NCI-H146 (cell line): ENCODE data around the gene KYAT1.

Source experiments
- DNase-seq: peaks from one replicate; lab custom pipeline; 2025; lab: John Stamatoyannopoulos, UW

The KYAT1 gene

DNA sequence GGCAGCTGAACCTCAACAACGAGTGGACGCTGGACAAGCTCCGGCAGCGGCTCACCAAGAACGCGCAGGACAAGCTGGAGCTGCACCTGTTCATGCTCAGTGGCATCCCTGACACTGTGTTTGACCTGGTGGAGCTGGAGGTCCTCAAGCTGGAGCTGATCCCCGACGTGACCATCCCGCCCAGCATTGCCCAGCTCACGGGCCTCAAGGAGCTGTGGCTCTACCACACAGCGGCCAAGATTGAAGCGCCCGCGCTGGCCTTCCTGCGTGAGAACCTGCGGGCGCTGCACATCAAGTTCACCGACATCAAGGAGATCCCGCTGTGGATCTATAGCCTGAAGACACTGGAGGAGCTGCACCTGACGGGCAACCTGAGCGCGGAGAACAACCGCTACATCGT, 26.6 kb upstream of the KYAT1 start:
- DNase-seq = no peak

DNA sequence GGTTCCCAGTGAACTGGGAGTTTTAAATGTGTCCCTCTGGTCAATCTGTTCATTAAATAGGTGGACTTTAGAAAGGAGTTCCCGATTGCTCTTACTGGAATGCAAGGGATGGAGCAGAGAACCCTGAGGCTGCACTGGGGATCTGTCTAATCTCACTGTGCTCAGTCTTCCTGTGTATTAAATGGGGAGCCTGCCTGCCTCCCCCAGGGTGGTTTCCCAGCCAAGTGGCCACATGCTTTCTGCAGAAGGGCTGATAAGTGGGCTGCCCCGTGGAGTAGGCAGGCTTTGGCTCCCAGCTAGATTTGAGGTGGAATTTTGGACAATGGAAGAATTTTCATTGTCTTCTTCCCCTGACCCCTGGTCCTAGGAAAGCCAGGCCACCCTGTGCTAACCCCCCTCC, 25.0 kb upstream of the KYAT1 start:
- no peak for DNase-seq

DNA sequence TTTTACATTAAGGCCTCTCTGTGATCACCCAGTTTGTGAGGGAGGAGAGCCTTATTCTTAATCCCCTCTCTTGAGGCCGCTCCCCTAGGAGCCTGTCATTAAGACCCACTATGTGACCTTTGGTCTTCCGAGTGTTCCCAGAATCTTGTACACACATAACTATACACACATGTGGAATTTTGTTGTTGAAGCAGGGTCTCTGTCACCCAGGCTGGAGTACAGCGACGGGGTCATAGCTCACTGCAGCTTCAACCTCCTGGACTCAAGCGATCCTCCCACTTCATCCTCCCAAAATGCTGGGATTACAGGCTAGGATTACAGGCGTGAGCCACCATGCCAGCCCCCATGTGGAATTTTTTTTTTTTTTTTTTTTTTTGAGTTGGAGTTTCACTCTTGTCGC, 24.2 kb upstream of the KYAT1 start:
- no peak for DNase-seq

DNA sequence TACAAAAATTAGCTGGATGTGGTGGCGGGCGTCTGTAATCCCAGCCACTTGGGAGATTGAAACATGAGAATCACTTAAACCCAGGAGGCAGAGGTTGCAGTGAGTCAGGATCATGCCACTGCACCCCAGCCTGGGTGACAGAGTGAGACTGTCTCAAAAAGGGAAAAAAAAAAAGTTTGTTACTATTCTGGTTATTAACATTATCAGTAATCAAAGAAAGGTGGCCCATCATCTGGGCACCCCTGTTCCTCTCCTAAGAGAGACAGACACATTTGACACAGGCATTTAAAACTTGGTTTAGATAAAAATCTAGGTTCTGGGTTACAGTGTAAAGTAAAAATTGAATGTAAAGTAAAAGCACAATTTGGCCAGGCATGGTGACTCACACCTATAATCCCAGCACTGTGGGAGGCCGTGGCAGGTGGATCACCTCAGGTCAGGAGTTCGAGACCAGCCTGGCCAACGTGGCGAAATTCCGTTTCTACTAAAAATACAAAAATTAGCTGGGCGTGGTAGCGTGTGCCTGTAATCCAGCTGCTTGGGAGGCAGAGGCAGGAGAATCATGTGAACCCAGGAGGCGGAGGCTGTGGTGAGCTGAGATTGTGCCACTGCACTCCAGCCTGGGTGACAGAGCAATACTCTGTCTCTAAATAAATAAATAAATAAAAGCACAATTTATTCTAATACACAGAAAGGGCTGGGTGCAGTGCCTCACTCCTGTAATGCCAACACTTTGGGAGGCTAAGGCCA, 22.3 kb upstream of the KYAT1 start:
- DNase-seq = no peak

DNA sequence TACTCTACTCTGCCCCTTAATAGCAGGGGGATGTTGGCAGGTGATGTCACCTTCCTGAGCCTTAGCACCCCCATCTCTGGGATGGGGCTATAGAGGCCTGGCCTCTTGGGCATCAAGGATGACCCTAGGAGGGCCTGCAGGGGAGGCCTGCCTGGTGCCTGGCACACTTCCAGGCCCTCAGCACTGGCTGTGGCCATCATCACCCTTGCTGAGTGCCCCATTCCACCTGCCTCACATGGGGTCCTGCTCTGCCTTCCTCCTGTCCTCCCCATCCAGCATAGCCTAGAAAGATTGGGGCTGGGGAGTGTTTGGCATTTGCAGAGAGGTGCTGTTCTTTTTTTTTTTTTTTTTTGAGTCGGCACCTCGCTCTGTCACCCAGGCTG, 21.3 kb upstream of the KYAT1 start:
- no peak for DNase-seq

DNA sequence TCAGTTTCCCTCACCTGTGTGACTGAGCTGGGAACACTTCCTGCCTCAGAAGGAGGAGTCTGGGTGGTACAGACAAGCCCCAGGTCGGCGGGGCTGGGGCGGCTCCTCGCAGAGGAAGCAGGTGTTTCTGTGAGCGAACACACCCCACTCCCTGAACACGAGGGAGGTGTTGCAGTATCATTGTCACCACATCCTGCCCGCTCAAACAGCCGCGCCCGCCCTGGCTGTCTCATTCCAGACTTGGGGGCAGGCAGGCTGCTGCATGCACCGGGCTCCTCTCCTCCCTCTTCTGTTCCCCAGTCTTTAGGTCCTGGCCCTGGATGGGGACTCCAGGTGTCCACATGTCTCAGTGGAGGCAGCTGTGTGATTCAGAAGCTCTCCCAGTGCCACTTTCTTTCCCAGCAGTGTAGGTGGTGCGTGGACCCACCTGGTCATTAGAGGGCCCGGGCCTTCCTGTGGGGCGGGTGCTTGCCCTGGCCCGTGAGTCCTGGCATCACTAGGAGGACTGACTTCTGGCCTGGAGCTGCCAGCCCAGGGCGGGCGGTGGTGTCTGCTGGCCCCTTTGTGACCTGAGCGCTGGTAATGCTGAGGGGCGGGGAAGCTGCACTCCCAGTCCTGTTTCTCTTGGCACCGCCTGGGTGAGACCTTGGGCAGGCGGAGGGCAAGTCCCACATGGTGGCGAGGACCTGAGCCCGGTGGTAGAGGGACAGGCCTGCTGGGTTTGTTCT, 20.8 kb upstream of the KYAT1 start:
- DNase-seq = no peak

DNA sequence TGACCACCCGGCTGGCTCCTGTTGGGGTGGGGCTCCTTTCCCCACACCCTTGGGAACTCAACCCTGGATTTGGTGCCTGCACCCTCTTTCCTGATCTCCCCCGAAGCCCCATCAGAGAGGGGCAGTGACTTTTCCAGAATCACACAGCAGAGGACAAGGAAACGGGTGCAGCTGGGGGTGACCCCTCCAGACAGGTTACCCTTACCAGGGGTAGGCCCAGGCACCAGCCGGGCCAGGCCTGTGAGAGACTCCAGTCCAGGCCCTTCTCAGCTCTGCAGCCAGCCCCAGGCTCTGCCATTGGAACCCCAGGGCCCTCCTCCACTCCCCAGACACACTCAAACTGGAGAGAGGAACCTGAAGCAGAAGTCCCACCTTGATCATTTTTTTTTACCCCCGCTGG, 20.1 kb upstream of the KYAT1 start:
- no peak for DNase-seq

DNA sequence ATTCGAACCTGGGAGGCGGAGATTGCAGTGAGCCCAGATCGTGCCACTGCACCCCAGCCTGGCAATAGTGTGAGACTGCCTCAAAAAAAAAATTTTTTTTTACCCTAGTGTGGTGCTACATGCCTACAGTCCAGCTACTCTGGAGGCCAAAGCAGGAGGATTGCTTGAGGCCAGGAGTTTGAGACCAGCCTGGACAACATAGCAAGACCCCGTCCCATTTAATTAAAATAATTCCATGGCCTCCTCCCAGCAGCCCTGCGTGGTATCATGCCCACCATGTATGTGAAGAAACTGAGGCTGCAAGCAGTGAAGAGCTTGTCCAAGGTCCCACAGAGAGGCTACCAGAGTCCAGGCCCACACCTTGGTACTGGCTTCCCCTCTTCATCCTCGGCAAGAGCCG, 19.6 kb upstream of the KYAT1 start:
- DNase-seq = no peak

DNA sequence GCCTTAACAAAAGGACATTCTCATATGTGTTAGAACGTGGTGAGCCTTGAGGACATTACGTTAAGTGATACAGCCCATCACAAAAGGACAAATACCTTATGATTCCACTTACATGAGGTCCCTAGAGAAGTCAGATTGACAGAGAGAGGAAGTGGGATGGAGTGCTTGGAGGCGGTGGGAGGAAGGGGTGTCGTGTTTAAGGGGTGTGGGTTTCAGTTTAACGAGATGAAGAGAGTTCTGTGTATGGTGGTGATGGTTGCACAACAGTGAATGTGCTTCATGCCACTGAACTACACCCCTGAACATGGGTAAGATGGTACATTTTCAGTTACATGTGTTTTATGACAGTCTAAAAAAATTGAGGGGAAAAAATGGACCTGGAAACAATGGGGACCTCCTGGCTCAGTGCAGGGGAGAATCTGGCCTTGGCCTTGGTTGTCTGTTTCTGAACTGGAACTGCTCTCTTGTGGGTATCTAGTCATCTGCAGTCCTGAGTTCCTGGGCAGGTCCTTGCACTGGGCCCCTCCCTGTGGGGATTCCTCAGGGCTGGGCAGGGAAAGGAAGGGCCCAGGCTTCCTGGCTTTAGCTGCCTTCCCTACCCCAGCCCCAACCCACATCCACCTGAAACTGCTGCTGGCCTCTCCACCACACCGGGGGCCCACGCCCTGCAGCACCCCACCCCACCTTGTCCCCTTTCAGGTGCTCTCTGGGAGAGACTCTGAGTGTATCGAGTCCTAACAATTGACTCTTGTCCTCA, 18.0 kb upstream of the KYAT1 start:
- no peak for DNase-seq

DNA sequence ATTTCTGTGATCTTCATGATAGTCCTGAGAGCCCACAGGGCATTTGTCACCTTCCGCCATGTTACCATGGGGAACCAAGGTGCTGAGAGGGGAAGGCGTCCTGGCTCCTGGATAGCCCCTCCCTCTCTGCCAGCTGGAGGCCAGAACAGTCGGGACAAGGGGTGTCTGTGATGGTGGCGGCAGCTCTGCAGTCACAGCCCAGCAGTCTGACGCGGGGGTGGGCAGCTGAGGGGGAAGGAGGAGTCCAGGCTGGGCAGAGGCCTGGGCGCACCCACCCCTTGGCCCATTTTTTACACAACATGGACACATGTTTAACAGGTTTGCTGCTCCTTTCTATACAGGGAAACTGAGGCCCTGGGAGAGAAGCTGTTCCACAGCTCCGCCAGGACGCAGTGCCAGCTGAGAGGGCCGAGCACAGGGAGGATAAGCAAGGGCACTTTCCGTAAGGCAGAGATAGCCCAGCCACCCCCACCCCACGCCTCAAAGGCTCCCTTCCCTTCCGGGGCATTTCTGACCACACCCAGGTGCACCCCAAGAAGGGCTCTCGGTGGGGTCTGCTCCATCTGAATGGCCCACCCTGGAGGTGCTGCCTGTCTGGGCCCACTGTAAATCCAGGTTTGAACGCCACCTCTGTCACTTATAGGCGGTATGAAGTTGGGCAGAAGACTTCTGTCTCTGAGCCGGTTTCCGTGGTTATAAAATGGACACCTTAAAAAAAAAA, 17.3 kb upstream of the KYAT1 start:
- DNase-seq = no peak

DNA sequence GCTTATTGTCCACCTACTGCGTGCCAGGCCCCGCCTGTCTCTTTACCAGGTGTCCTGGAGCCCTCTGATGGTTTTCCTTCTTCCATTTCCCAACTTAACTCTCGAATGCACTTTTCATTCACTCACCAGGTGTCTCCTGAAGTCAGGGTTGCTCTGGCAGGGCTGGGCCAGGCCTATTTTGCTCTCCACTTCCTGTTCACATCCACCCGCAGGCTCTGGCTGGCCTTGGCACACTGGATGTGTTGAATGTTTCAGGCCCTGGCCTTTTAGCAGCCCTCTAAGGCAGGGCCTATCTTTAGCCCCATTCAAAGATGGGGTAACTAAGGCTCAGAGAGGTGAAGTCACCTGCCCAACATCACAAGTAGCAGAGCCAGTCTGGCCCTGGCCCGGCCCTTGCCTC, 16.6 kb upstream of the KYAT1 start:
- no peak for DNase-seq

DNA sequence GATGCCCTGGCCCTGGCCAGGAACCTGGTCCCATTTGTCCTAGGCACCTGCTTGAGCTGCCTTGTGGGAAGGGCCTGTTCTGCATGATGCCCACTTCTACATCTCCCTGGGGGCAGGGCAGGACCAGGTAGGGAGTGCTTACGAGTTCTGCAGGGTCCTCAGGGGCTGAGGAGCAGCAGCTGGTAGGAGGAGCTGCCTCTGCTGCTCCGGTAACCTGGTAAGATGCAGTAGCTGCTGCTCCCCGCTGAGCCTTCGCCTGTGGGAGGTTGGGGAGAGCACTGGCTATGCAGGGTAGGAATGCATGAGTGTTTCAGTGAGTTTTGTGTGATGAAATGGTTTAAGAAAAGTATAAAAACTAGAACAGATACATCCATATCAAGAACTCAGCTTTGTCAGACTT, 13.8 kb upstream of the KYAT1 start:
- DNase-seq = no peak

DNA sequence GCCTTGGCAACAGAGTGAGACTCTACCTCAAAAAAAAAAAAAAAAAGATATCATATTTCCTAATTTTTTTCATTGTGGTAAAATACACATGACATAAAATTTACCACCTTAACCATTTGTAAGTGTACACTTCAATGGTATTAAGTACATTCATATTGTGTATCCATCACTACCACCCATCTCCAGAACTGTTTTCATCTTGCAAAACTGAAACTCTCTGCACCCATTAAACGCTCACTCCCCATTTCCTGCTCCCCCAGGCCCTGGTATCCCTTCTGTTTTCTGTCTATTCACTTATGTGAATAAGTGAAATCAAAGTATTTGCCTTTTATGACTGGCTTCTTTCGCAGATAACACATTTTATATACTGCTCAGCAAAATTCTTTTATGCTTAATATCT, 13.0 kb upstream of the KYAT1 start:
- no peak for DNase-seq

DNA sequence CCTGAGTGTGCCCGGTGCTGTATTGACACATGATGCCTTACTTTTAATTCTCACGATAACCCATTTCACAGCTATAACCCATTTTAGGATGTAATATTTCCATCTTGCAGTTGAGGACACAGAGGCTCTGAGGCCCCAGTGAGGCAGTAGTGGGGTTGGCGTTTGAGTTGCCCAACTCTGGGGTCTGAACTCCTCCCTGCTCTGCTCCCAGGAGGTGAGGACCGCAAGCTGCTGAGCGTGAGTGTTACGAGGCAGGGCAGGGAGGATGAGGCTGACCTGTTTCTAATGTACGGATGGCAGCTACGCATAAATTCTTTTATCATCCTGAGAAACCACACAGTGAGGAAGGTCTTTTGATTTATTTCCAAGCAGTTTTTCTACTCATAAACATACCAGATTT, 11.6 kb upstream of the KYAT1 start:
- DNase-seq = no peak

DNA sequence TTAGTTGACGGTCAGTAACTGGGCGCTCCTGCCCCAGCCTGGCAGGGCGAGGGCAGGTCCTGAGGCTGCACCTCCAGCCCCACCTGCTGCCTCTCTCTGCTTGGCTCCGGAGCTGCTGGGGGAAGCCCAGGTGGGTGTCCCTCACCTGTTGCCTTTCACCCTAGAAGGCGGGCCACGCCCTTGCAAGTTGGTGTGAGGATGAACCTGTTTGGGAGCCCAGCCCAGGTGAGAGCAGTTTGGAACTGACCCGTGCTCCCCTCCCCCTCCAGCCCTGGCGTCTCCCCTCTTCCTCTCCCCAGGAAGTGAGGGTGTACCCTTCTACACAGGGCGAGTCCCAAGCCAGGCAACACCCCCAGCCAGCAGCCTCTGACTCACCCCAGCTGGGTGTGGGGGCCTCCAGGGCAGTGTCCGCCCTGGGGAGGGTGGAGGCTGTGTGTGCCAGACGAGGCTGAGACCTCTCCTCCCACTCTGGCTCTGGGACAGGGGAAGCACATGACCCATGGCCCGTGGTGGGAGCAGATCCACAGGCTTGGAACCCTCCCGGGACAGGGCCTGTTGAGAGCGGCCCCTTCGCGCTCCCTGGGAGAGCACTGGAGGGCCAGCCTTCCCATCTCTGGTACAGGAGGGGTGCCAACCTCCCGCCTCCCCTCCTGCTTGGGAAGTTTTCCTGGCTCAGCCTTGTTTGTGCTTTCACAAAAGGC, 10.6 kb upstream of the KYAT1 start:
- DNase-seq = no peak

DNA sequence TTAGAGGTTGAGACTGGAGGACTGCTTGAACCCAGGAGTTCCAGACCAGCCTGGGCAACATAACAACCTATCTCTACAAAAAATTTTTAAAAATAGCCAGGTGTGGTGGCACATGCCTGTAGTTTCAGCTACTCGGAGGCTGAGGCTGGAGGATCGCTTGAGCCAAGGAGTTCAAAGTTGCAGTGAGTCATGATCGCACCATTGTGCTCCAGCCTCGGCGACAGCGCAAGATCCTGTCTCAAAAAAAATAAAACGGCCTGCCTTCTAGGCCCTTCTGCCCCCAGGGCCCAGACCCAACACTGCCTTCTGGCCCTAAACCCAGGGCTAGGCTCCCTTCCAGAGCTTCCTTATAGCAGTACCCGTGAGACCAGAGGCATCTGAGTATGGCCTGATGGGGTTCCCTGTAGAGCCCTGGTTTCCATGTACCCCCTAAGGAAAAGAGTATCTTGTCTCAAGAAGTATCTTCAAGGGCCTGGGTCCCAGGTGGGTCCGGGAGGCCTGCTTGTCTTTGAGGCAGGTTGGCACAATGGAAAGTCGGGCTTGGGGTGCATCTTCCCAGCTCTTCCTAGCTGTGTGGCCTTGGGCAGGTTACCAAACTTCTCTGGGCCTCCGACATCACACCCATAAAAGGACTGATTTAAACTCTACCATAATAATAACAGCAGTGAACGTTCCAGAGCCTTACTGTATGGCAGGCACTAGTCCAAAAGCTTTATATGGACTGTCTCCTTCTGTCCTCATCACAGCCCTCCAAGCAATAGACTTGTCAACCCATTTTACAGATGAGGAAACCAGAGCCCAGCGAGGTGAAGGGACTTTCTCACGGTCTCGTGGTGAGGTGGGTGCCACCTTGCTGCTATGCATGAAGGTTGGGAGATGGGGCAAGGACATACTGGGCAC, 9.8 kb upstream of the KYAT1 start:
- DNase-seq = no peak

DNA sequence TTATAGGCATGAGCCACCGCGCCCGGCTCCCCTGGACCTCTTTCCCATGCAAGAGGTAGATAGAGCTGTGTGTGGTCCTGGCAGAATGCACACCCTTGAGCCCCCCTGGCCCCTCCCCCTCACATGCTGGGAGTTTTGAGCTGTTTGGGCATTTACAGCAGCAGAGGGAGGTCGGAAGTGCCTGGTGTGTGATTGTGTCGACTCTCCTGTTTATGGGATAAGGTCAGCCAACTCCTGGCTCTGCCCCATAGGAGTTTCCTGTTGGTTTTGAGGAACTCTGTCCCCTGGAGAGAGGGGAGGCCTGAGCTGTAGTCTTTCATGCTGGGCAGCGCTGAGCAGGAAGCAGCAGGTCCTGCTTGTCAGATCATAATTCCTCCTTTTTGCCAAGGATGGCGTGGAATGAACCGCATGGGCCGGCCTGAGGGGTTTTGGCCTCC, 6.2 kb upstream of the KYAT1 start:
- DNase-seq = no peak

DNA sequence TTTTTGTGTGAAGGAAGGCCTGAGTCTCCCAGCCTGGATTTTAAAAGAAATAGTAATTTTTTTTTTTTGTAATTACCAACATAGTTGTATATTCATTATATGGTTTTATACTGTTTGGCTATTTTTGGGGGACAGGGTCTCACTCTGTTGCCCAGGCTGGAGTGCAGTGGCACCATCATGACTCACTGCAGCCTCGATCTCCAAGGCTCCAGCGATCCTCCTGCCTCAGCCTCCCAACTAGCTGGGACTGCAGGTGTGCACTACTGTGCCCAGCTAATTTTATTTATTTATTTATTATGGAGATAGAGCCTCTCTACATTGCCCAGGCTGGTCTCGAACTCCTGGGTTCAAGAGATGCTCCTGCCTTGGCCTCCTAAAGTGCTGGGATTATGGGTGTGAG, 5.3 kb upstream of the KYAT1 start:
- DNase-seq = no peak

DNA sequence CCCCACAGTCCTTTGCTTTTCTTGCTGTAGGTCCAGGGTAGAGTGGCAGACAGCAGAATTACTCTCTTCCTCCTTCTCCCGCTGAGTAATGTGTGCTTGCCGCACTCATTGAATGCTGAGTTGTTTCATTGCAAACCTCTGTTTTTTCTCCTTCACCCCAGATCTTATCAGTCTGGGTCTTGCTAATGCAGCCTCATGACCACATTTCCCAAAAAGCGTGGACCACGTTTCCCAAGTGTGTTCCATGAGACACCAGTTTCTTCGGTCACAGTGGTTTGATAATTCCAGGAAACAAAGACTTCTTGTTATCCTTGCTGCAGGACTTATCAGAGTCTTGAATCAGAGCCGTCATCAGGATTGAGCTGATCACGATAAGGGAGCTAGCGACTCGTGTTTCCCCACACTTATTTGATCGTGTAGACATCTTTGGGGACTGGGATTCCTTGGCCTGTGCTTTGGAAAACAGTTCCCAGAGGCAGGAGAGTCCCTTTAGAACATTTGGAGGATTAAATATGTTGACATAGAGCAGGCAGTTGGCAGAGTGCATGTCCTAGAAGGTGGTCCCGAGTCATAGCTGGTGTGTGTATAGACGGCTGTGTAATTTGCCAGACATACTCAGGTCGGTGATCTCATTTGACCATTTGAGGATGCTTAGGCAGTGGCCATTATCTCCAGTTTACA, 4.6 kb upstream of the KYAT1 start:
- no peak for DNase-seq

DNA sequence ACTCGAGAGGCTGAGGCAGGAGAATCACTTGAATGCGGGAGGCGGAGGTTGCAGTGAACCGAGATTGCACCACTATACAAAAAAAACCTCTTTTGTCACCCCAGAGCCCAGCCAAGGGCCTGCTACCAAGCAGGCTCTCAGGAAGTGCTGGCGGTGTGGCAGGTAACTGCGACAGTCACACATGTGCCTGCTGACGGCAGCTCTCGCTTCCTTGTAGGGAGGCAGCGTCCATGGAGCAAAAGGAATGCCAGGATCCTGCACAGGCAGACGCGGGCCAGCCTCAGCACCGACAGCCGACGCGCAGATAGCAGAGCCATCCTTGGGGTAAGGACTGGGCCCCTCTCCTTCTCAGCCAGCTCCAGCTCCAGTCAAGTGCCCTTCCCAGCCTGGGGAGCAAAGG, 4.0 kb upstream of the KYAT1 start:
- DNase-seq = no peak
